Neural progenitor cell (in vitro differentiated cells): ENCODE data around the gene SLC22A23. TPM values are rescaled to one million over a fixed set of nuclear protein-coding genes. Genes with fewer than 3 reads are reported as not detected.

Source experiments
- DNase-seq: peaks from one replicate; pipeline ENCODE4 v3.0.0-alpha.2; 2016; ENCODE audit warnings: low spot score
- H2AFZ ChIP-seq: fragments of 200-600 bp; sonication (generic); replicated peaks from 2 replicates; pipeline ENCODE4 v1.6.1; 2016; ENCODE audit warnings: antibody characterized with exemption
- H3F3A ChIP-seq: fragments of 200-600 bp; sonication (generic); 2 replicates; pipeline ENCODE4 v1.6.1; 2016; ENCODE audit warnings: antibody characterized with exemption, low read depth
- H3K27ac ChIP-seq: fragments of 200-600 bp; sonication (generic); 2 replicates; pipeline ENCODE4 v1.5.1; 2016; ENCODE audit warnings: mild to moderate bottlenecking
- H3K27me3 ChIP-seq: fragments of 200-600 bp; sonication (generic); 2 replicates; pipeline ENCODE4 v1.6.1; 2016; ENCODE audit warnings: mild to moderate bottlenecking, moderate library complexity
- H3K36me3 ChIP-seq: fragments of 200-600 bp; sonication (generic); 2 replicates; pipeline ENCODE4 v1.5.1; 2016
- H3K4me1 ChIP-seq: fragments of 200-600 bp; sonication (generic); 2 replicates; pipeline ENCODE4 v1.6.1; 2016; ENCODE audit warnings: mixed run types
- H3K4me2 ChIP-seq: fragments of 200-600 bp; sonication (generic); 2 replicates; pipeline ENCODE4 v1.6.1; 2016
- H3K4me3 ChIP-seq: fragments of 200-600 bp; sonication (generic); 2 replicates; pipeline ENCODE4 v1.5.1; 2016
- H3K79me2 ChIP-seq: fragments of 200-600 bp; sonication (generic); 2 replicates; pipeline ENCODE4 v1.6.1; 2016; ENCODE audit warnings: low read depth
- H3K9ac ChIP-seq: fragments of 200-600 bp; sonication (generic); 2 replicates; pipeline ENCODE4 v1.6.1; 2016
- H3K9me3 ChIP-seq: fragments of 200-600 bp; sonication (generic); 2 replicates; pipeline ENCODE4 v1.5.1; 2016; ENCODE audit warnings: low read depth
- H4K20me1 ChIP-seq: fragments of 200-600 bp; sonication (generic); 2 replicates; pipeline ENCODE4 v1.6.1; 2016; ENCODE audit warnings: low read depth
- H3K27ac Mint-ChIP-seq: 3 replicates; pipeline ENCODE4 v1.8.0; 2021; ENCODE audit warnings: mixed read lengths
- H3K27me3 Mint-ChIP-seq: 2 replicates; pipeline ENCODE4 v1.8.0; 2022; ENCODE audit warnings: low read depth, mild to moderate bottlenecking, inconsistent platforms, moderate library complexity, mixed read lengths; ENCODE audit not compliant: insufficient read depth
- H3K36me3 Mint-ChIP-seq: 3 replicates; pipeline ENCODE4 v1.8.0; 2021; ENCODE audit warnings: mixed read lengths
- H3K4me1 Mint-ChIP-seq: 3 replicates; pipeline ENCODE4 v1.8.0; 2021; ENCODE audit warnings: mixed read lengths
- H3K4me3 Mint-ChIP-seq: 3 replicates; pipeline ENCODE4 v1.8.0; 2021; ENCODE audit warnings: mild to moderate bottlenecking, moderate library complexity, mixed read lengths
- H3K9me3 Mint-ChIP-seq: 3 replicates; pipeline ENCODE4 v1.8.0; 2020; ENCODE audit warnings: mixed read lengths
- EZH2 ChIP-seq: fragments of 200-600 bp; sonication (generic); IDR thresholded peaks from 2 replicates; pipeline ENCODE4 v1.6.1; 2017; ENCODE audit warnings: antibody characterized with exemption, mild to moderate bottlenecking, moderate library complexity
- EZH2phosphoT487 ChIP-seq: fragments of 200-600 bp; sonication (generic); IDR thresholded peaks from 2 replicates; pipeline ENCODE4 v1.6.1; 2017; ENCODE audit warnings: antibody characterized with exemption
- total RNA-seq: library from RNA; depleted of rRNA; stranded (reverse); fragments of >200 nt; gene quantifications from 2 replicates; pipeline ENCODE4 v1.2.3, GENCODE V29; 2015; ENCODE audit warnings: low replicate concordance
- TF ChIP-seq, protein P1 (sequence below): fragments of 200-600 bp; sonication (generic); IDR thresholded peaks from 2 replicates; pipeline ENCODE4 v1.5.1; 2017; ENCODE audit warnings: antibody characterized with exemption, mild to moderate bottlenecking

The SLC22A23 gene
- total RNA-seq, 1 donor from 2014 or later: 0.99 TPM

DNA sequence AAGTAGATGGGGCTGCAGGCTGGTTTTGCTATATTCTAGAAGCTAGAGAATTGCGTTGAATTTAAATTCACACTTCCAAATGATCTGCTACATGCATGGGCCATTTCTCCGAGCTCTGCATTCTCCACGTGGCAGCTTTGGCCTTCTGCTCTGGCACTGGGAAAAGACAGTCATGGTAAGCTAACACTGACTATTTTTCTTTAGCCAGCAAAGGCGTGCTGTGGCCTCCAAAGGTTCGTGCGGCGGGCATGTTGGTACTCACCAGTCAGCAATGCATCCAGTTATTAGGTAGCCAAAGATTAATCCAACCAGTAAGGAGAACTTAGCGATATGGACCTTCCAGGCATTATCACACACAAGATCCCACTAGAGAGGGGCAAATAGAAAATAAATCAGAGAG is 41.4 kb downstream of the SLC22A23 start:
- TF ChIP-seq EZH2phosphoT487: no peak
- TF ChIP-seq, protein P1, sequence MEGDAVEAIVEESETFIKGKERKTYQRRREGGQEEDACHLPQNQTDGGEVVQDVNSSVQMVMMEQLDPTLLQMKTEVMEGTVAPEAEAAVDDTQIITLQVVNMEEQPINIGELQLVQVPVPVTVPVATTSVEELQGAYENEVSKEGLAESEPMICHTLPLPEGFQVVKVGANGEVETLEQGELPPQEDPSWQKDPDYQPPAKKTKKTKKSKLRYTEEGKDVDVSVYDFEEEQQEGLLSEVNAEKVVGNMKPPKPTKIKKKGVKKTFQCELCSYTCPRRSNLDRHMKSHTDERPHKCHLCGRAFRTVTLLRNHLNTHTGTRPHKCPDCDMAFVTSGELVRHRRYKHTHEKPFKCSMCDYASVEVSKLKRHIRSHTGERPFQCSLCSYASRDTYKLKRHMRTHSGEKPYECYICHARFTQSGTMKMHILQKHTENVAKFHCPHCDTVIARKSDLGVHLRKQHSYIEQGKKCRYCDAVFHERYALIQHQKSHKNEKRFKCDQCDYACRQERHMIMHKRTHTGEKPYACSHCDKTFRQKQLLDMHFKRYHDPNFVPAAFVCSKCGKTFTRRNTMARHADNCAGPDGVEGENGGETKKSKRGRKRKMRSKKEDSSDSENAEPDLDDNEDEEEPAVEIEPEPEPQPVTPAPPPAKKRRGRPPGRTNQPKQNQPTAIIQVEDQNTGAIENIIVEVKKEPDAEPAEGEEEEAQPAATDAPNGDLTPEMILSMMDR: no peak
- TF ChIP-seq EZH2: no peak
- H3K27ac Mint-ChIP-seq: no peak overlapping the region
- DNase-seq: no peak
- Histone ChIP-seq H3K4me1 (peaks cover 11% of the 10 kb centered on the region), H2AFZ (no peak overlapping the region), H3K27ac (no peak overlapping the region), H4K20me1 (no peaks in the 10 kb centered on the region), H3F3A (no peaks in the 10 kb centered on the region), H3K9me3 (no peaks in the 10 kb centered on the region), H3K4me2 (no peak overlapping the region), H3K4me3 (no peak overlapping the region), H3K27me3 (no peaks in the 10 kb centered on the region), H3K36me3 (no peaks in the 10 kb centered on the region), H3K9ac (no peak overlapping the region), H3K79me2 (no peaks in the 10 kb centered on the region)
- H3K36me3 Mint-ChIP-seq: peaks cover 21% of the 10 kb centered on the region
- no peak overlapping the region for H3K4me3 Mint-ChIP-seq
- peaks cover 2% of the 10 kb centered on the region for H3K27me3 Mint-ChIP-seq
- peaks cover 7% of the 10 kb centered on the region for H3K9me3 Mint-ChIP-seq
- peaks cover 73% of the 10 kb centered on the region for H3K4me1 Mint-ChIP-seq

DNA sequence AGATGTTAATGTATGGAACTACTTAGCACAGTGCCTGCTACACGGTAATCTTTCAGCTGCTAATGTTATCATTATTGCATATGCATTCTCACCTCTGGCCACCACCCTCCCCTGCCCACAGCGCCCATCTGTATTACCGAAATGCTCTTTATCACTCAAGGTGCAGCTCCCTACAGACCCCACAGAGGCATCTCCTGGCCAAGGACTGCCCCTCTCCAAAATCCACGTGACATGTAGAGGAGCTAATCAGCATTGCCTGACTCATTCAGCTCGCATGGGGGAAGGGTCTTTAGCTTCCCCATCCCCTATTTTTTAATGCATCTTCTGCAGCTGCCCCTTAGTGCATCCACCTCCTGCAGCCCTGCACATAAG is 41.8 kb downstream of the SLC22A23 start:
- no peak for DNase-seq
- Mint-ChIP-seq H3K27ac (no peak overlapping the region), H3K36me3 (peaks cover 21% of the 10 kb centered on the region), H3K9me3 (peaks cover 7% of the 10 kb centered on the region), H3K27me3 (peaks cover 2% of the 10 kb centered on the region), H3K4me3 (no peak overlapping the region), H3K4me1 (peaks cover 73% of the 10 kb centered on the region)
- Histone ChIP-seq H3K4me3 (no peak overlapping the region), H4K20me1 (no peaks in the 10 kb centered on the region), H3K4me2 (no peak overlapping the region), H3K4me1 (peaks cover 13% of the 10 kb centered on the region), H3K79me2 (no peaks in the 10 kb centered on the region), H3K9ac (no peak overlapping the region), H2AFZ (no peak overlapping the region), H3K27me3 (no peaks in the 10 kb centered on the region), H3K9me3 (no peaks in the 10 kb centered on the region), H3F3A (no peaks in the 10 kb centered on the region), H3K36me3 (no peaks in the 10 kb centered on the region), H3K27ac (no peak overlapping the region)
- TF ChIP-seq EZH2 (no peak), EZH2phosphoT487 (no peak)
- TF ChIP-seq, protein P1: no peak

DNA sequence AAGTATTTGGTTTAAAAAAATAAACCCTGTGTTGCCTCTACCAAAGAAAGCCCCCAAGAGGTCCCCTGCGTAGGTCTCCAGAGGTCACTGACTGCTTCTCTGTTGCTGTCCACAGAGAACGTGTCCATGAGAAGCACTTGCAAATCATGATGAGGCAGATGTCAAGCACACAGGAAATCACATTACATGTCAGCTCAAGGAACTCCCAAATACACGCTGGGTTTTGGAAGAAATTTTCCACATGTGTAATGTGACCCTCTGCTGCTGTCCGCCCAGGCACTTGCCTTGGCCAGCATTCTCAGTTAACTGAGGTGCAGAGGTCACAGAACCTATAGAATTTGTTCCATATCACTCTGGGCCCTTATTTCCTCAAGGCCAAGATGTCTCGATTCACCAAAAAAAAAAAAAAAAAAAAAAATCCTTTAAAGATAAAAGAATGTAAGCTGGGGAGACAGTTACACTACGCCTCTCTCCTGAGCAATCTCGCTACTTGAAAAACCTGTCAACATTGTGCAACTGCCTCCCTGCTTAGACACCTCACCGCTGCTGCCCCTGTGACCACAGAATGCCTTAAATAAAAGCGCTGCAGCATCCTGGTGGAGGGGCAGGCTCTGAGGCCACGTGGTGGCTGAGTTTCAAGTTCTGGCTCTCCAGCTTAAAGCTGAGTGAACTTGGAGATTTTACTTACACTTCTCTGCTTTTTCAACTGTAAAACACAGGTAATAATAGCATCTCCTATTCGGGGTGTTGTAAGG is 42.3 kb downstream of the SLC22A23 start:
- H3K27me3 ChIP-seq: no peaks in the 10 kb centered on the region
- H3K9me3 ChIP-seq: no peaks in the 10 kb centered on the region
- no peak for DNase-seq
- TF ChIP-seq, protein P1: no peak
- no peak for TF ChIP-seq EZH2phosphoT487
- TF ChIP-seq EZH2: no peak
- H3K4me2 ChIP-seq: no peak overlapping the region
- H3K4me3 Mint-ChIP-seq: no peak overlapping the region
- H3K79me2 ChIP-seq: no peaks in the 10 kb centered on the region
- no peak overlapping the region for H3K4me3 ChIP-seq
- peaks cover 22% of the 10 kb centered on the region for H3K36me3 Mint-ChIP-seq
- H3F3A ChIP-seq: no peaks in the 10 kb centered on the region
- peaks cover 7% of the 10 kb centered on the region for H3K9me3 Mint-ChIP-seq
- H3K27ac ChIP-seq: no peak overlapping the region
- H3K27ac Mint-ChIP-seq: no peak overlapping the region
- peaks cover 13% of the 10 kb centered on the region for H3K4me1 ChIP-seq
- no peak overlapping the region for H3K9ac ChIP-seq
- no peak overlapping the region for H2AFZ ChIP-seq
- H3K27me3 Mint-ChIP-seq: peaks cover 2% of the 10 kb centered on the region
- H4K20me1 ChIP-seq: no peaks in the 10 kb centered on the region
- peaks cover 69% of the 10 kb centered on the region for H3K4me1 Mint-ChIP-seq
- no peaks in the 10 kb centered on the region for H3K36me3 ChIP-seq
